Endothelial cell of umbilical vein (primary cell): ENCODE results near the gene HDX. TPM values are rescaled to one million over a fixed set of nuclear protein-coding genes. Genes with fewer than 3 reads are reported as not detected.

Source experiments
- BruUV-seq: library from RNA; stranded (reverse); fragments of 400-500 nt; replicated peaks from 2 replicates; lab custom pipeline; 2021; lab: Mats Ljungman, UMichigan
- CTCF ChIA-PET: fragments of 300-600, 350-600 bp; sonication (Branson Sonifier 250); formaldehyde crosslinking; loops from one replicate; lab custom pipeline; 2021; ENCODE audit warnings: antibody characterized with exemption, inconsistent platforms; lab: Charles Lee
- POLR2A ChIA-PET: fragments of 300-600, 350-600 bp; sonication (Branson Sonifier 250); formaldehyde crosslinking; loops from one replicate; lab custom pipeline; 2021; ENCODE audit warnings: antibody characterized with exemption, inconsistent platforms; lab: Charles Lee
- DNase-seq: peaks from one replicate; pipeline ENCODE4 v3.0.0-alpha.2; 2011; ENCODE audit warnings: low read depth, low spot score
- FAIRE-seq: peaks from 2 replicates; lab custom pipeline; 2011; peaks lifted over from hg19 to GRCh38; lab: Jason Lieb, UNC
- H2AFZ ChIP-seq: 2 replicates; pipeline ENCODE4 v1.6.0; 2012; ENCODE audit warnings: low read depth, low read length, control low read depth, inconsistent platforms
- H3K27ac ChIP-seq: 2 replicates; pipeline ENCODE4 v1.5.1; 2011; ENCODE audit warnings: low read depth, mild to moderate bottlenecking, control low read depth, low read length, moderate library complexity; ENCODE audit not compliant: insufficient read depth
- H3K27me3 ChIP-seq, 2 experiments: 2 replicates each; pipeline versions ENCODE4 v1.6.0 to v1.6.1; 2011; ENCODE audit warnings: low read length in 2 of 2, mixed read lengths in 1 of 2; ENCODE audit not compliant: control insufficient read depth in 2 of 2, insufficient read depth in 2 of 2
- H3K36me3 ChIP-seq, 2 experiments: 2 replicates in 1 of 2; 3 replicates in 1 of 2; pipeline ENCODE4 v1.5.1; 2011; ENCODE audit warnings: low read length in 2 of 2, mild to moderate bottlenecking in 1 of 2, moderate library complexity in 1 of 2; ENCODE audit not compliant: control insufficient read depth in 2 of 2, insufficient read depth in 2 of 2; ENCODE audit errors: extremely low read depth in 1 of 2
- H3K4me1 ChIP-seq: 3 replicates; pipeline ENCODE4 v1.5.1; 2011; ENCODE audit warnings: mild to moderate bottlenecking, low read length; ENCODE audit not compliant: control insufficient read depth, insufficient read depth; ENCODE audit errors: extremely low read depth
- H3K4me2 ChIP-seq: 2 replicates; pipeline ENCODE4 v1.6.1; 2011; ENCODE audit warnings: low read length, control low read depth, mixed read lengths; ENCODE audit not compliant: insufficient read depth
- H3K4me3 ChIP-seq, 3 experiments: fragments of 200-600 bp in 1 of 3; sonication (generic), shearing (Covaris generic) in 1 of 3; replicated peaks in 1 of 3; 2 replicates each; pipeline ENCODE4 v1.5.1; 2011 to 2016; ENCODE audit warnings: control low read depth in 3 of 3, low read length in 3 of 3, mild to moderate bottlenecking in 2 of 3, inconsistent platforms in 1 of 3, low read depth in 1 of 3, moderate library complexity in 1 of 3; ENCODE audit not compliant: insufficient read depth in 1 of 3
- H3K79me2 ChIP-seq: 2 replicates; pipeline ENCODE4 v1.6.0; 2012; ENCODE audit warnings: low read length, inconsistent platforms; ENCODE audit not compliant: control insufficient read depth, insufficient read depth
- H3K9ac ChIP-seq: replicated peaks from 2 replicates; pipeline ENCODE3; 2011; ENCODE audit warnings: low read length, control low read depth; ENCODE audit not compliant: insufficient read depth; ENCODE audit errors: extremely low read depth
- H3K9me1 ChIP-seq: replicated peaks from 3 replicates; pipeline ENCODE4 v1.6.0; 2011; ENCODE audit warnings: mild to moderate bottlenecking, low read length; ENCODE audit not compliant: control insufficient read depth, insufficient read depth; ENCODE audit errors: extremely low read depth
- H3K9me3 ChIP-seq: replicated peaks from 2 replicates; pipeline ENCODE4 v1.5.1; 2012; ENCODE audit warnings: low read length, inconsistent platforms; ENCODE audit not compliant: control insufficient read depth, insufficient read depth
- H4K20me1 ChIP-seq: replicated peaks from 2 replicates; pipeline ENCODE3; 2011; ENCODE audit warnings: mild to moderate bottlenecking, low read length; ENCODE audit not compliant: control insufficient read depth, insufficient read depth; ENCODE audit errors: extremely low read depth
- GATA2 ChIP-seq: IDR thresholded peaks from 2 replicates; pipeline ENCODE4 v1.7.0; 2011; ENCODE audit warnings: low read depth, mild to moderate bottlenecking, moderate library complexity, mixed read lengths, low read length; ENCODE audit not compliant: insufficient read length, insufficient read depth
- JUN ChIP-seq: IDR thresholded peaks from 2 replicates; pipeline ENCODE4 v1.6.1; 2011; ENCODE audit warnings: borderline replicate concordance, low read depth; ENCODE audit not compliant: insufficient read length, insufficient read depth
- POLR2AphosphoS5 ChIP-seq: IDR thresholded peaks from 2 replicates; pipeline ENCODE4 v1.6.1; 2012; ENCODE audit warnings: low read depth, mild to moderate bottlenecking, control low read depth, low read length, moderate library complexity; ENCODE audit not compliant: insufficient read depth
- dilution Hi-C: fragments of 300-500 bp; cut with MboI; formaldehyde crosslinking; loops from one replicate; pipeline ENCODE4 v1.15.0; 2019; ENCODE audit warnings: low sequenced_read_pairs; ENCODE audit not compliant: extremely low pct_ligation_motif_present
- intact Hi-C: fragments of 100-400 bp; cut with micrococcal nuclease; formaldehyde crosslinking; loops from one replicate; pipeline ENCODE4 v1.10.0; 2022
- polyA plus RNA-seq, 4 experiments: library from polyadenylated mRNA; depleted of rRNA in 3 of 4; stranded (reverse) in 3 of 4; unstranded in 1 of 4; fragments of >200 nt; gene quantifications; 2 replicates each; pipeline versions ENCODE4 v1.2.1 to v1.2.3, GENCODE V29; 2011 to 2012; ENCODE audit warnings: missing spikeins in 1 of 4
- total RNA-seq: library from RNA; stranded (reverse); gene quantifications from 2 replicates; pipeline ENCODE4 v1.2.3, GENCODE V29; 2021
- TF ChIP-seq, protein P1 (sequence below): IDR thresholded peaks from 2 replicates; pipeline ENCODE4 v1.6.1; 2011; ENCODE audit not compliant: insufficient read depth, insufficient read length
- TF ChIP-seq, protein P2 (sequence below), 2 donors: IDR thresholded peaks; 1 replicate in 1 of 2; 2 replicates in 1 of 2; pipeline ENCODE4 v1.5.1; 2011; ENCODE audit warnings: low read length in 2 of 2, mild to moderate bottlenecking in 2 of 2, moderate library complexity in 2 of 2, control low read depth in 1 of 2, inconsistent platforms in 1 of 2, low read depth in 1 of 2; ENCODE audit not compliant: insufficient read depth in 1 of 2; ENCODE audit errors: extremely low read depth in 1 of 2

The HDX gene
- total and polyA plus RNA-seq, 2 donors (not counting 3 experiments of a cell fraction or from before 2014, with no cell fraction given) = 2.3 to 8.2 TPM

DNA sequence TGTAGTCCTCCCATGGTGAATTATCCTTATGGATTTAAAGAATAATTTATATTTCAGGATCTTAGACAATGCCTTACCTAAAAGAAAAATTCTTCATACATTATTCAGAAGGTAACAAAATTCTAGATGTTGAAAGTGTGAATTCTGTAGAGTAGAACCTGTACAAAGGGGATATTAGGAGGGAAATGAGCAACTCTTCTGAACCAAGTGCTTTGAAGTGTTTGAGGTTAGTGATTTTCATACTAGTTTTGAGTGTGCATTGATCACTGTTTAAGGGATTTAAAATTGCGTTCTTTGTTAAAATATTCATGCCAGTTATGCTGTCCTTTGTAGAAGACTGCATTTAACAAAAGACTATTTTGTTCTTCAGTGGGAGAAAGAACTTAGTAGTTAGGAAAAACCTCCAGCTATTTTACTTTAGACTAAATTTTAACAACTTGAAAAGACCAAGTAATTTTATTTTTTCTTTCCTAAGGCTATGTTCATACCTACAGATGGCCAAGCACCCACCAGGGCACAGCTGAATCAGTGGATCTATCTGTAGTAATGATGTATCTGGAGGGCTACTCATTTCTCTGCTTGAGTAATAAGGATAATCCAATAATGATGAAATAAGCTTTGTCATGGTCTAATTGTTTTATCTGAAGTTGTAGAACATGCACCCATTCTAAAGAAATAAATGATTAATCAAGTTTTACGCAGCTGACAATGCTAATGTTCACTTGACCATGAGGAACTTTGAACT, 180.0 kb downstream of the HDX start:
- no peaks in the 10 kb centered on the region for H4K20me1 ChIP-seq
- no peak overlapping the region for H3K4me2 ChIP-seq
- no peak for TF ChIP-seq JUN
- TF ChIP-seq, protein P1, sequence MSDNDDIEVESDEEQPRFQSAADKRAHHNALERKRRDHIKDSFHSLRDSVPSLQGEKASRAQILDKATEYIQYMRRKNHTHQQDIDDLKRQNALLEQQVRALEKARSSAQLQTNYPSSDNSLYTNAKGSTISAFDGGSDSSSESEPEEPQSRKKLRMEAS = no peak
- TF ChIP-seq POLR2AphosphoS5 = no peak
- TF ChIP-seq GATA2 = no peak
- TF ChIP-seq, protein P2, sequence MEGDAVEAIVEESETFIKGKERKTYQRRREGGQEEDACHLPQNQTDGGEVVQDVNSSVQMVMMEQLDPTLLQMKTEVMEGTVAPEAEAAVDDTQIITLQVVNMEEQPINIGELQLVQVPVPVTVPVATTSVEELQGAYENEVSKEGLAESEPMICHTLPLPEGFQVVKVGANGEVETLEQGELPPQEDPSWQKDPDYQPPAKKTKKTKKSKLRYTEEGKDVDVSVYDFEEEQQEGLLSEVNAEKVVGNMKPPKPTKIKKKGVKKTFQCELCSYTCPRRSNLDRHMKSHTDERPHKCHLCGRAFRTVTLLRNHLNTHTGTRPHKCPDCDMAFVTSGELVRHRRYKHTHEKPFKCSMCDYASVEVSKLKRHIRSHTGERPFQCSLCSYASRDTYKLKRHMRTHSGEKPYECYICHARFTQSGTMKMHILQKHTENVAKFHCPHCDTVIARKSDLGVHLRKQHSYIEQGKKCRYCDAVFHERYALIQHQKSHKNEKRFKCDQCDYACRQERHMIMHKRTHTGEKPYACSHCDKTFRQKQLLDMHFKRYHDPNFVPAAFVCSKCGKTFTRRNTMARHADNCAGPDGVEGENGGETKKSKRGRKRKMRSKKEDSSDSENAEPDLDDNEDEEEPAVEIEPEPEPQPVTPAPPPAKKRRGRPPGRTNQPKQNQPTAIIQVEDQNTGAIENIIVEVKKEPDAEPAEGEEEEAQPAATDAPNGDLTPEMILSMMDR (IDR thresholded peaks at IDR 0.05; ENCODE audit: extremely low read depth in 1 of 2, insufficient read depth in 1 of 2, low read depth in 1 of 2, low read length in 2 of 2) = no peak
- H3K27ac ChIP-seq = no peak overlapping the region
- H3K9me3 ChIP-seq = no peaks in the 10 kb centered on the region
- intact Hi-C loops (no loop called here), dilution Hi-C loops (no loop called here)
- POLR2A ChIA-PET = no interaction called here
- H3K36me3 ChIP-seq = no peaks in the 10 kb centered on the region
- no peaks in the 10 kb centered on the region for H3K27me3 ChIP-seq
- no peak overlapping the region for H2AFZ ChIP-seq
- H3K9me1 ChIP-seq = no peaks in the 10 kb centered on the region
- no peak for FAIRE-seq
- H3K4me3 ChIP-seq = no peak overlapping the region
- H3K79me2 ChIP-seq = no peaks in the 10 kb centered on the region
- no TSS peak for BruUV-seq
- no peak for DNase-seq
- CTCF ChIA-PET = no interaction called here
- H3K4me1 ChIP-seq = no peaks in the 10 kb centered on the region
- H3K9ac ChIP-seq = no peak overlapping the region
